Activated naive CD4-positive, alpha-beta T cell treated with anti-CD3 and anti-CD28 coated beads, Interleukin-2, amount 10 ng/mL, durations not matched to agents 7 days and 5 days (primary cell): Measurements from ENCODE around the gene PEX16.
"Not testable (repeated sequence)": the region's sequence is repeated elsewhere in the genome, so short reads cannot be mapped to it uniquely, and the experiment has no call there.

Experiments used
- CTCF ChIA-PET: fragments of 350-600 bp; sonication (Branson Sonifier 250); formaldehyde crosslinking; loops from one replicate; lab custom pipeline; 2021; ENCODE audit warnings: antibody characterized with exemption; lab: Charles Lee
- DNase-seq: peaks from one replicate; pipeline ENCODE4 v3.0.0-alpha.2; 2020
- H3K27ac Mint-ChIP-seq: one replicate; pipeline ENCODE4 v1.8.0; 2021; ENCODE audit warnings: mild to moderate bottlenecking, moderate library complexity, mixed read lengths
- H3K27me3 Mint-ChIP-seq: one replicate; pipeline ENCODE4 v1.8.0; 2021; ENCODE audit warnings: mild to moderate bottlenecking, mixed read lengths
- H3K36me3 Mint-ChIP-seq: one replicate; pipeline ENCODE4 v1.8.0; 2021; ENCODE audit warnings: mixed read lengths
- H3K4me1 Mint-ChIP-seq: one replicate; pipeline ENCODE4 v1.8.0; 2021; ENCODE audit warnings: mixed read lengths
- H3K4me3 Mint-ChIP-seq: one replicate; pipeline ENCODE4 v1.8.0; 2021; ENCODE audit warnings: mild to moderate bottlenecking, moderate library complexity, mixed read lengths
- H3K9me3 Mint-ChIP-seq: one replicate; pipeline ENCODE4 v1.8.0; 2021; ENCODE audit warnings: mixed read lengths

The PEX16 gene

DNA sequence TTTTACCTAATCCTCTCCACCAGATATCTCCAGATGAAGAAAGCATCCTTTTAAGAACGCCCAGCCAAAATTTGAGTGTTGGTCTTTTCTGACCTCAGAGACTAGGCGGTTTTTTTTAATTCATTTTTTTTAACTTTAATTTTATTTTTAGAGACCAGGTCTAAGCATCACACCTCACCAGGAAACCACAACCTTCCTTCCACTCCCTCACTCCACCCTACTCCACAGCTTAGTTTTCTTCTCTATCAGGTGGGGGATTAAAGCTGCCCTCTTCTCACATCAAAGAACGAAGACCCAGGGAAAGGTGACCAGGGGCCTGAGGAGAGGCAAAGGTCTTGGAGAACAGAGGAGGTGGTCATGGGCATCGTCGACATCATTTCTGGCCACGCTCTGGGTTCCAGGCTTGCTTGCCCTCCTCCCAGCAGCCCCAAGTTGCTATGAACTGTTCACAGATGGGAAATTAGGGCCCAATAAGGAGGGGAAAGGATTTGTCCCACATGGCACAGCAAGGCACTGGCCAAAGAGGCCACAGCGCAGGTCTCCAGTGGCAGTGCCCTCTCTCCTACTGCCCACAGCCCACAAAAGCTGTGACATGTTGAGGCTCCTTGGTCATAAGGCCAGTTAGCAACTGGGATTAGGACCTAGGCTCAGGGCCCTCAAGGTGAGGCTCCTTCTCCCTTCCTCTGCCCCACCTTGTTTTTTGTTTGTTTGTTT, 1.4 kb upstream of the PEX16 start:
- Mint-ChIP-seq H3K27ac (peak overlapping the region; percentile 98), H3K36me3 (peaks cover 15% of the 10 kb centered on the region), H3K27me3 (peaks cover 36% of the 10 kb centered on the region), H3K4me3 (peak overlapping the region; percentile 86), H3K4me1 (peaks cover 58% of the 10 kb centered on the region), H3K9me3 (no peaks in the 10 kb centered on the region)
- DNase-seq: no peak
- CTCF ChIA-PET: interaction anchor here (0.6 kb wide), 1 partner anchor 75 kb away, joined by 3 read pairs; no protein-coding TSS in a partner anchor

DNA sequence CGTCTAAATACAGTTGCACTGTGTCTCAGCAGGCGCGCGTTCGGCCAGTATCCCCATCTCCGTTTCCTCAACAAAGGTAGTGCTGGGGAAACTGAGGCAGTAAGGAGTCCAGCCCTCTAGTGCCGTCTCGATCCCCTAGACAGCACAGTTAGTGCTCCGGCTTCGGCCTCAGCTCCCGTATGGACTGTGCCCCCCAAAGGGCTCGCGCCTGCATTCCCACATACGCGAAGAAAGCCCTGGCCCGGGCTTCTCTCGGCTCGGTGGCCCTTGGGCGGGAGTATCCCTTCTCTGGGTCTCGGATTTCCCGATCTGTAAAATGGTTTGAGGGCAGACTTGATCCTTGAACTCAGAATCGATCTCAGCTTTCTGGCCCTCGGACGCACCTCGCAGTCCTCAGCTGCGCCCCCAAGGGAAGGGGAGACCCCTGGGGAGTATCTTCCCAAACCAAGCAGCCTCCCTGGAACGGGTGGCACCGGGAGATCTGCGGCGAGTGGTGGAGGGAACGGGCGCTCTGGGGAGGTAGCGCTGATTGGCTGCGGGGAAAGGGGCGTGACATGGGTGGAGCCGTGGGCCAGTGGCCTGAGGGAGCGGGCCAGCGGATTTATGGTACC, 759 bp upstream of the PEX16 start:
- DNase-seq: peak; percentile 82

DNA sequence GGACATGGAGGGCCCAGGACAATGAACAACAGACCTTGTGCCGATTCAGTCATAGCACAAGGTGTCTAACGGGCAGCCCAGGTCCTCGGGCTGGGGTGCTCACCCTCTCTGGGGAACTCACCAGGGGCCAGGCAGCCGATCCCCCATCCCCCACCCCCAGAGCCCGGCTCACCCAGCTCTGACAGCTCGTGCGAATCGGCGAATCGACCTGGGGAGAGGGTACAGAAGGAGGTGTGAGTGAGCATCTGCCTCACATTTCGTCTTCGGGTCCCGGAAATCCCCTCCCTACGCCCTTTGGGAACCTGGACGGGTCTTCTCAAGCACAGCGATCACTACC, 423 bp downstream of the PEX16 start:
- Mint-ChIP-seq H3K36me3 (peaks cover 18% of the 10 kb centered on the region), H3K4me3 (peak overlapping the region; percentile 86), H3K4me1 (peaks cover 51% of the 10 kb centered on the region), H3K27me3 (peaks cover 23% of the 10 kb centered on the region), H3K9me3 (no peaks in the 10 kb centered on the region), H3K27ac (peak overlapping the region; percentile 98)
- DNase-seq: no peak
- CTCF ChIA-PET: interaction anchor here (1.1 to 1.4 kb wide), 2 partner anchors 13 to 48 kb away, joined by 3 to 4 read pairs; no protein-coding TSS in a partner anchor

More for the DNA sequence above, 759 bp upstream of the PEX16 start:
- Mint-ChIP-seq H3K4me1 (peaks cover 55% of the 10 kb centered on the region), H3K9me3 (no peaks in the 10 kb centered on the region), H3K27me3 (peaks cover 29% of the 10 kb centered on the region), H3K36me3 (peaks cover 18% of the 10 kb centered on the region), H3K4me3 (peak overlapping the region; percentile 86), H3K27ac (peak overlapping the region; percentile 98)
- CTCF ChIA-PET: interaction anchor here (0.6 to 1.4 kb wide), 3 partner anchors 12 to 74 kb away, joined by 3 to 4 read pairs (median 4); no protein-coding TSS in a partner anchor

DNA sequence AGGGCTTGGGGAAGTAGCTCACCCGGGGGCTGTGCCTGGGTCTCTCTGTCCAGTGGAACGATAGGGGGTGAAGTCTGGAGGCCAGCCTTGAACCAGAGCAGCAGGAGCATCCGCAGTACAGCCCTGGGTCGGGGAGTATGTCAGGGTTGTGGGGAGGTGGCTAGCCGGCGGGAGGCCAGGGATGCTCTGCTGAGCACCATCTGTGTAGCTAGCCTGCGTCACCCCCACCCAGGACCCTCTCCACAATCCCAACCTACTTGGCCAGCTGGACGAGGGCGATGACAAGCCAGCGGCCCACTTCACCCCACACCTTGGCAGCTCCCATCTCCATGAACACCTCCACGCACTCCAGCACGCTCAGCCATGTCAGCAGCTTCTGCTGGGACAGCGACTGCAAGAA, 2.2 kb downstream of the PEX16 start:
- H3K9me3 Mint-ChIP-seq: no peaks in the 10 kb centered on the region
- CTCF ChIA-PET: interaction anchor here (0.6 to 1.4 kb wide), 2 partner anchors 42 to 76 kb away, joined by 3 read pairs; no protein-coding TSS in a partner anchor

DNA sequence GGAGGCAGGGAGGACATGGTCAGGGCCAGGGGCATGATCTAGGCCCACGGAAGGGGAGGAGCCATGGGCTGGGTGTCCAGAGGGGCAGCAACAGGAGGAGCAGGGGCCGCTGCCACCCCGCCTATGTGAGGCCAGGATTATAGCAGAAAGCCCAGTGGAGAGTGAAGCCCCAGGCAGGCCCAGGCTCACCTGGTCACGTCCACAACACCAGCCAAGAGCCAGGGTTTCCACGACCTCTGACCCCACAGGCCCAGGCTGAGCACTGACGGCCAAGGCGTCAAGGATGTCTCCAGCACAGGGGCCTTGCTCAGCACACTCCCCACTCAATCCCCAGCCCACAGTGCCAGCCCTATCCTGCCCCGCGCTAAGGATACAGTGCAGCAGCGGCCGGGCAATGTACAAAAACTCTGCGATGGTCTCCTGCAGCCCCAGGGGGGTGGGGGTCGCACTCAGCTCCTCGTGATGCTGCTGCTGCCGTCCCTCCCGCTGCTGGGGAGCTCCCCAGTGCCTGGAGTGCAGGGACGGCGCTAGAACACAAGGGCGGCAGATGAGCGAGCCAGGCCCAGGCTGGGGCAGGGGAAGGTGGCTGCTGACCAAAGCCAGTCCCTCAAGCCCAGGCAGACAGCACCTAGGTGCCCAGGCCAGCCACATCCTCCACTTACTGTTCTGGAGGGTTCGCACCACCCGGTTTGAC, 3.6 kb downstream of the PEX16 start:
- no peak overlapping the region for H3K4me3 Mint-ChIP-seq
- no peak overlapping the region for H3K27ac Mint-ChIP-seq
- peaks cover 16% of the 10 kb centered on the region for H3K36me3 Mint-ChIP-seq
- DNase-seq: no peak
- CTCF ChIA-PET: interaction anchor here (1.4 kb wide), 1 partner anchor 41 kb away, joined by 3 read pairs; no protein-coding TSS in a partner anchor
- H3K9me3 Mint-ChIP-seq: no peaks in the 10 kb centered on the region
- H3K4me1 Mint-ChIP-seq: peaks cover 33% of the 10 kb centered on the region
- H3K27me3 Mint-ChIP-seq: no peaks in the 10 kb centered on the region

More for the DNA sequence above, 2.2 kb downstream of the PEX16 start:
- peak overlapping the region; percentile 55 for H3K27ac Mint-ChIP-seq
- peak overlapping the region; percentile 51 for H3K4me3 Mint-ChIP-seq
- peaks cover 7% of the 10 kb centered on the region for H3K27me3 Mint-ChIP-seq
- peaks cover 16% of the 10 kb centered on the region for H3K36me3 Mint-ChIP-seq
- H3K4me1 Mint-ChIP-seq: peaks cover 46% of the 10 kb centered on the region
- no peak for DNase-seq

DNA sequence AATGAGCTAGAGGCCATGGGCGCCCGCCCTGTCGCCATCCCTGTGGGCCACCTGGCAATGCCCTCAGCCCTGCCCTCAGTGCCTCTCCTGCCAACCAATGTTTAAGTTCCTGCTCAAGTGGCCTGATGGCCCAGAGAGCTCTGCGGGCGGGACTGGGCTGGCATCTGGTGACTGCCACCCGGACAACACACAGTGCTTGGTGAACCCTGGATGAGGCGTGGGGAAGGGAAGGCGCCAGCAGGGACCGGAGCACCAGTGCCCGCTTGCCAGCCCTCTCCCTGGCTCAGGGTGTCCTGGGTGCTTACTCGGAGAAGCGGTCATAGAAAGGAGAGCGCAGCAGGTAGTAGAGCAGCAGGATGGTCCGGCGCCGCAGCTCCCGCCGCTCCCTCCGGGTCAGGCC, 4.2 kb downstream of the PEX16 start:
- no peaks in the 10 kb centered on the region for H3K27me3 Mint-ChIP-seq
- no peaks in the 10 kb centered on the region for H3K9me3 Mint-ChIP-seq
- CTCF ChIA-PET: no interaction called here
- no peak overlapping the region for H3K27ac Mint-ChIP-seq
- no peak overlapping the region for H3K4me3 Mint-ChIP-seq
- peaks cover 27% of the 10 kb centered on the region for H3K4me1 Mint-ChIP-seq
- DNase-seq: no peak
- peaks cover 16% of the 10 kb centered on the region for H3K36me3 Mint-ChIP-seq

DNA sequence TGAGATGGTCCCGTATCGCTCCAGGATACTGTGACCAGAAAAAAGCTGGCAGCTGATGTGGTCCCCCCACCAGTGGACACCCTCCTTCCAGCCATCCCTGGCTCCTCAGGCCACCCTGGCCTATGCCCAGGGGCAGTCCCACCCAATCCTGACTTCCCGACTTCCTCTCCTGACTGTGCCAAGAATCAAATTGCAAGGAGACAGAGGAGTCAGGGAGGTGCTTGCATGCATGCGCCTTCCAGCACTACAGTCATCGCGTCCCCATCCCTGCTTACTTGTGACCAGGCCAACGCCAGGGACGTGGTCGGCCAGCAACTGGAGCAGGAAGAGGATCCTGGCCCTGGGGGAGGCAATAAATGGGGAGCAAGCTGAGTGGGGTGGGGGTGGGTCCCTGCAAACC, 7.1 kb downstream of the PEX16 start:
- peaks cover 8% of the 10 kb centered on the region for H3K4me1 Mint-ChIP-seq
- DNase-seq: no peak
- H3K36me3 Mint-ChIP-seq: peaks cover 7% of the 10 kb centered on the region
- H3K27ac Mint-ChIP-seq: no peak overlapping the region
- H3K27me3 Mint-ChIP-seq: no peaks in the 10 kb centered on the region
- H3K4me3 Mint-ChIP-seq: no peak overlapping the region
- CTCF ChIA-PET: no interaction called here
- H3K9me3 Mint-ChIP-seq: no peaks in the 10 kb centered on the region

DNA sequence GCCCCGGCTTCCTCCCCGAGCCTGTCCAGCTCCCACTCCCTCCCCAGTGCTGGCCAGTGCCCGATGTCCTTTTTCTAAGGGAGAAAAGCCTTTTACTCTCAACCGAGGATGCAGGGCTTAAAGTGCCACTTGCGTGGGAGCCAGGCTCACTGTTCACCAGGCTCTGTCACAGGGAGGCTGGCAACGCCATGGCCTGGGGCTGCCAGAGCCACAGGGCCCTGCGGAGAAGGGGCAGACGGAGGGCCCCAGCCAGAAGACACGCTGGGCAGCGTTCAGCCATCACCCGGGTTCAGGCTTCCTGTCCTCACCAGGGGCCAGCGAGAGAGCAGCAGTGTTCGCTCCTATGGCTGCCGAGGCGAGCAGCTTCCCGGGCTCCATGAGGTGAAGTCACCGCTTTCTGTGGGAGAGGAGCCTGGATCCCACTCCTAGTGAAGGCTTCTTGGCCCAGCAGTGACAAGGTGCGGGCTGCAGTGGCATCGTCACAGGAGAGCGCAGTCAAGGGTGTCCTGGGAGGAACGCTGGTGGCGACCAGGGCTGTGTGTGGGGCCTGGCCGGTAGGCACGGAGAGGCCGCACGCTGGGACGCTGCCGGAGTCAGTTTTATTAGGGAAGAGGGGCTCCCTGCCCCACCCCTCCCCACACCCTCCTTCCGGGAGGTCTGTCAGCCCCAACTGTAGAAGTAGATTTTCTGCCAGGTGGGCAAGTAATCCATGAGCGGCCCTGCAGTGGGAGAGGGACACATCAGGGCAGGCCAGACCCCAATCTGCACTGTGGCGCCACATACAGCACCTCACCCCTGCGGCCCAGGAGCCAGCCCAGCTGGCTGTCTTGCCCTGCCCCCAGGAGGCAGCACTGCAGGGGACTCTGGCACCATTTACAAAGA, 7.8 kb downstream of the PEX16 start:
- no peaks in the 10 kb centered on the region for H3K9me3 Mint-ChIP-seq
- peaks cover 6% of the 10 kb centered on the region for H3K36me3 Mint-ChIP-seq
- H3K27ac Mint-ChIP-seq: no peak overlapping the region
- H3K27me3 Mint-ChIP-seq: peaks cover 3% of the 10 kb centered on the region
- H3K4me1 Mint-ChIP-seq: peaks cover 7% of the 10 kb centered on the region
- CTCF ChIA-PET: no interaction called here
- no peak overlapping the region for H3K4me3 Mint-ChIP-seq
- DNase-seq: no peak

DNA sequence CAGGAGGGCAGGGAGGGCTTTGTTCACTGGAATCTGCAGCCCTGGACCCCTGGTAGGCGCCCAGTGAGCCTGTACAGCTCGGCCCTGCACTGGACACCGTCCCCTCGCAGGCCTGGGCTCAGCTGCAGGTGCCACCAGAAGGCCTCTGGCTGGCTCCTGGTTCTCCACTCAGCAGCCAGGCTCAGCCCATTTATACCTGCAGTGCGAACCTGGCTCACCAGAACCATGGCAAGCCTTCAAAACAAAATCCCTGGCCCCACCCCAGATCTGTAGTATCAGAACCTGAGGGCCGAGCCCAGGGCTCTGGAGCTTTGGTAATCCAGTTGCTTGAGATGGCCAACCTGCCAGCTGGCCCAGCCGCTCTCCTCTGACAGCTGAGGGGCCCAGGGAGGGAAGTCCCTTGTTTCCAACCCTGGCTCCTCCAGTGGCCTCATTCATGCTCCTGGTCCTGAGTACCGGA, 9.7 kb downstream of the PEX16 start:
- H3K27me3 Mint-ChIP-seq: peaks cover 15% of the 10 kb centered on the region
- H3K4me3 Mint-ChIP-seq: no peak overlapping the region
- H3K4me1 Mint-ChIP-seq: peaks cover 5% of the 10 kb centered on the region
- no peaks in the 10 kb centered on the region for H3K36me3 Mint-ChIP-seq
- H3K27ac Mint-ChIP-seq: no peak overlapping the region
- no peak for DNase-seq
- CTCF ChIA-PET: no interaction called here
- H3K9me3 Mint-ChIP-seq: no peaks in the 10 kb centered on the region

DNA sequence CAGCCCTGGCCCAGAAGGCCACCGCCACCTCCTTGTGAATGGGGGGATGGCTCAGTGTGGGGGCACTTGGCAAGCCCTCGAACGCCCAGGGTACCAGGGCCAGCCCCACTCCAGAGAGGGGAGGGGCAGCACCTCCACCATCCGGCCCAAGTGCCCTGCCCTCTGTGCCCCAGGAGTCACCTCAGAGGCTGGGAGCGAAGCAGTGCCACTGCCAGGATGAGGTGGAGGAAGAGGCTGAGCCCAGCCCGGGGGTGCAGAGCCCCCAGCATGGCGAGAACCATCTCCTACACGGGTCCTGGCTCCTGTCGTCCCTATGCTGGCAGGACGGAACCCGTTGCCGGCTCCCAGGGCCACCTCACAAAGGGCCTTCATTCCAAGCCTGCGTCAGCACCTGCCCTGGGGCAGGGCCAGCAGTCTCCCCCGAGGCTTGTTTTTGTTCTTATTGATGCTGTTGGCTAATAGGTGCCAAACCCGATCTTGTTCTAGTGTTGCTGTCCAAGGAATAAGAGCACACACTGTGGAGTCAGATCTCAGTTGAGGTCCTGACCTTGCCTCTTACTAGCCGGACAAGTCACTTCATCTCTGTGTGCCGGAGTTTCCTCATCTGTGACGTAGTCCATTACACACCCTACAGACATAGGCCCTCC, 10.6 kb downstream of the PEX16 start, which contains the start of gene FREY1:
FREY1 (minus strand) TSS at position 307 of the 647 bp plus-strand sequence; CDS start at position 281, 26 bp downstream.
- Mint-ChIP-seq H3K4me1 (peaks cover 5% of the 10 kb centered on the region), H3K27me3 (peaks cover 21% of the 10 kb centered on the region), H3K27ac (no peak within 1 kb of the TSS), H3K4me3 (no peak within 1 kb of the TSS), H3K36me3 (no peaks in the 10 kb centered on the region), H3K9me3 (no peaks in the 10 kb centered on the region)
- DNase-seq: no peak
- CTCF ChIA-PET: no interaction called here

DNA sequence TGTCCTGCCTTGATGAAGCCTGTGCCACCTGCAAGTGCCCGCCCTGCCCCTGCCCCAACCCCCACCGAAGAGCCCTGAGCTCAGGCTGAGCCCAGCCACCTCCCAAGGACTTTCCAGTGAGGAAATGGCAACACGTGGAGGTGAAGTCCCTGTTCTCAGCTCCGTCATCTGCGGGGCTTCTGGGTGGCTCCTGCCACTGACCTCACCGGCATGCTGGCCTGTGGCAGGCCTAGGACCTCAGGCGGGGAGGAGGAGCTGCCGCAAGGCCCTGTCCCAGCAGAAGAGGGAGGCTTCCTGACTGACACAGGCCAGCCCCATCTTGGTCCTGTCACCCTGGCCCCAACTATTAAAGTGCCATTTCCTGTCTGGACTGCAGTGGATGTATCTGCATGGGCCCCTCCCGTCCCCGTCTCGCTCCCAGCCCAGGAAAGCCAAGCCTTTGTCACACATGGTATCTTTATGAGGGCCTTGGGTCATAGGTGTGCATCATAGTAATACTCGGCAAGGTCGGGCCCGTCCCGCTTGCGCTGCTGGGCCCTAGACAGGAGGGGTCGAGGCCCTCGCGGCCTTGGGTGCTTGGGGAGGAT, 11.5 kb downstream of the PEX16 start:
- Mint-ChIP-seq H3K27ac (no peak overlapping the region), H3K9me3 (no peaks in the 10 kb centered on the region), H3K4me1 (peaks cover 5% of the 10 kb centered on the region), H3K27me3 (peaks cover 30% of the 10 kb centered on the region), H3K4me3 (no peak overlapping the region), H3K36me3 (no peaks in the 10 kb centered on the region)
- CTCF ChIA-PET: no interaction called here
- DNase-seq: no peak

DNA sequence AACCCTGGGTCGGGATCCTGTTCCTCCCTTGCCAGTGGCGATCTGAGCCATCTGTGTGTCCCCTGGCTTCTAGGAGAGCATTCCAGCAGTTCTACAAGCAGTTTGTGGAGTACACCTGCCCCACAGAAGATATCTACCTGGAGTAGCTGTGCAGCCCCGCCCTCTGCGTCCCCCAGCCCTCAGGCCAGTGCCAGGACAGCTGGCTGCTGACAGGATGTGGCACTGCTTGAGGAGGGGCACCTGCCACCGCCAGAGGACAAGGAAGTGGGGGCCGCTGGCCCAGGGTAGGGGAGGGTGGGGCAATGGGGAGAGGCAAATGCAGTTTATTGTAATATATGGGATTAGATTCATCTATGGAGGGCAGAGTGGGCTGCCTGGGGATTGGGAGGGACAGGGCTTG, 12.1 kb downstream of the PEX16 start:
- H3K4me1 Mint-ChIP-seq, H3K9me3 Mint-ChIP-seq, H3K36me3 Mint-ChIP-seq, DNase-seq, H3K27ac Mint-ChIP-seq, CTCF ChIA-PET, H3K4me3 Mint-ChIP-seq: not testable (repeated sequence)
- peaks cover 36% of the 10 kb centered on the region for H3K27me3 Mint-ChIP-seq

DNA sequence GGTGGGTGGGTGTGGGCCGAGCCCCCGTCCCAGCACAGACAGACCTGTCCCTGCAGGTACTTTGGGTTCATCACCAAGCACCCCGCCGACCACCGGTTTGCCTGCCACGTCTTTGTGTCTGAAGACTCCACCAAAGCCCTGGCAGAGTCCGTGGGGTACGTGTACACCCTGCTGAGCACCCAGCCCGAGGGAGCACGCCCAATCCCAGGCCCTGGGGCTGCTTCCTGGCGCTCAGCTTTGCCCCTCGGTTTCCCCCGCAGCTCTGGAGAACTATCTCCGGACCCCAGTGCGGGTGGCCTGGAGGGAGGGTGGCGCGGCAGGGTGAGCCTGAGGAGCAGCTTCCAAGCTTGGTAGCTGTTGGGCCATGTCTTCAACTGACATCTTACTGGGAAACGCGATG, 12.6 kb downstream of the PEX16 start:
- no peak for DNase-seq
- Mint-ChIP-seq H3K4me1 (peaks cover 8% of the 10 kb centered on the region), H3K9me3 (no peaks in the 10 kb centered on the region), H3K36me3 (no peaks in the 10 kb centered on the region), H3K27ac (no peak overlapping the region), H3K27me3 (peaks cover 41% of the 10 kb centered on the region), H3K4me3 (no peak overlapping the region)
- CTCF ChIA-PET: no interaction called here
